SK-N-SH (cell line): ENCODE results near the gene ACSS1. TPM values are rescaled to one million over a fixed set of nuclear protein-coding genes. Genes with fewer than 3 reads are reported as not detected.

ENCODE experiments used
- CTCF ChIA-PET: fragments of 300-600, 350-600 bp; formaldehyde crosslinking; extraction: SDS; loops from one replicate; lab custom pipeline; 2021; lab: Yijun Ruan, JAX
- POLR2A ChIA-PET: fragments of 350-600 bp; sonication (Branson Sonifier 250); formaldehyde crosslinking; extraction: SDS; loops from one replicate; lab custom pipeline; 2020; ENCODE audit warnings: antibody characterized with exemption, inconsistent platforms; lab: Yijun Ruan, JAX
- DNase-seq: peaks from one replicate; pipeline ENCODE4 v3.0.0; 2012
- H2AFZ ChIP-seq: fragments of 200-600 bp; sonication (generic); 2 replicates; pipeline ENCODE4 v1.8.1; 2016; ENCODE audit warnings: antibody characterized with exemption, mild to moderate bottlenecking, low read depth
- H3F3A ChIP-seq: fragments of 200-600 bp; sonication (generic); replicated peaks from 2 replicates; pipeline ENCODE3; 2016; ENCODE audit warnings: antibody characterized with exemption, mild to moderate bottlenecking; ENCODE audit not compliant: insufficient read depth
- H3K27ac ChIP-seq, 2 experiments: fragments of 200-500 bp in 1 of 2; fragments of 200-600 bp in 1 of 2; sonication (Bioruptor generic) in 1 of 2; sonication (generic), shearing (Covaris generic) in 1 of 2; 2 replicates each; pipeline versions ENCODE4 v1.5.1 to v1.6.1; 2014 to 2016; ENCODE audit warnings: low read depth in 2 of 2, inconsistent platforms in 1 of 2, low read length in 1 of 2, mild to moderate bottlenecking in 1 of 2, mixed read lengths in 1 of 2
- H3K27me3 ChIP-seq: fragments of 200-600 bp; sonication (generic), shearing (Covaris generic); 2 replicates; pipeline ENCODE4 v1.6.1; 2016; ENCODE audit warnings: mixed run types; ENCODE audit not compliant: insufficient read depth
- H3K36me3 ChIP-seq, 2 experiments: fragments of 200-500 bp in 1 of 2; fragments of 200-600 bp in 1 of 2; sonication (Bioruptor generic) in 1 of 2; sonication (generic) in 1 of 2; replicated peaks in 1 of 2; 2 replicates each; pipeline versions ENCODE3 to v1.5.1; 2014 to 2016; ENCODE audit warnings: low read length in 1 of 2, mild to moderate bottlenecking in 1 of 2; ENCODE audit not compliant: insufficient read depth in 2 of 2, control insufficient read depth in 1 of 2
- H3K4me1 ChIP-seq, 2 experiments: fragments of 200-500 bp in 1 of 2; fragments of 200-600 bp in 1 of 2; sonication (Bioruptor generic) in 1 of 2; sonication (generic), shearing (Covaris generic) in 1 of 2; 2 replicates each; pipeline versions ENCODE4 v1.5.1 to v1.6.1; 2014 to 2016; ENCODE audit warnings: low read depth in 1 of 2, low read length in 1 of 2, mixed run types in 1 of 2; ENCODE audit not compliant: insufficient read depth in 2 of 2, control insufficient read depth in 1 of 2
- H3K4me2 ChIP-seq: fragments of 200-600 bp; sonication (generic), shearing (Covaris generic); 2 replicates; pipeline ENCODE4 v1.6.1; 2017; ENCODE audit warnings: mixed run types
- H3K4me3 ChIP-seq, 2 experiments: fragments of 200-500 bp in 1 of 2; fragments of 200-600 bp in 1 of 2; sonication (Bioruptor generic) in 1 of 2; sonication (generic), shearing (Covaris generic) in 1 of 2; 2 replicates each; pipeline versions ENCODE4 v1.5.1 to v1.8.1; 2014 to 2016; ENCODE audit warnings: low read depth in 2 of 2, inconsistent platforms in 1 of 2, low read length in 1 of 2, mild to moderate bottlenecking in 1 of 2, mixed read lengths in 1 of 2, moderate library complexity in 1 of 2
- H3K79me2 ChIP-seq: fragments of 200-600 bp; sonication (generic); 2 replicates; pipeline ENCODE4 v1.8.1; 2017; ENCODE audit warnings: mild to moderate bottlenecking; ENCODE audit not compliant: insufficient read depth
- H3K9ac ChIP-seq: fragments of 200-600 bp; sonication (generic); 2 replicates; pipeline ENCODE4 v1.6.1; 2017; ENCODE audit warnings: mixed run types
- H3K9me2 ChIP-seq: fragments of 200-600 bp; sonication (generic); 2 replicates; pipeline ENCODE4 v1.6.1; 2017; ENCODE audit warnings: mixed run types
- H3K9me3 ChIP-seq: fragments of 200-600 bp; sonication (generic); 2 replicates; pipeline ENCODE4 v1.6.1; 2017; ENCODE audit warnings: mixed run types, mild to moderate bottlenecking, moderate library complexity
- H4K20me1 ChIP-seq: fragments of 200-600 bp; sonication (generic); 2 replicates; pipeline ENCODE4 v1.6.1; 2017; ENCODE audit warnings: mild to moderate bottlenecking, mixed run types; ENCODE audit not compliant: insufficient read depth
- ELF1 ChIP-seq: IDR thresholded peaks from 2 replicates; pipeline ENCODE4 v1.4.0; 2012
- EP300 ChIP-seq, 2 experiments: IDR thresholded peaks; 2 replicates each; pipeline versions ENCODE4 v1.4.0 to v1.6.1; 2012; ENCODE audit warnings: borderline replicate concordance in 1 of 2, low read depth in 1 of 2, low read length in 1 of 2
- EZH2phosphoT487 ChIP-seq: fragments of 200-600 bp; sonication (generic); IDR thresholded peaks from 2 replicates; pipeline ENCODE4 v1.6.1; 2017; ENCODE audit warnings: low read depth, mixed run types, mild to moderate bottlenecking, antibody characterized with exemption, moderate library complexity, borderline replicate concordance
- FOXJ3 ChIP-seq: sonication (generic); formaldehyde crosslinking; IDR thresholded peaks from 2 replicates; pipeline ENCODE4 v1.5.1; 2020; ENCODE audit warnings: mild to moderate bottlenecking, missing genetic modification reagents
- FOXM1 ChIP-seq: IDR thresholded peaks from 2 replicates; pipeline ENCODE4 v1.4.0; 2012; ENCODE audit warnings: low read depth, mild to moderate bottlenecking
- JUND ChIP-seq: IDR thresholded peaks from 2 replicates; pipeline ENCODE4 v1.4.0; 2012
- MEF2A ChIP-seq: IDR thresholded peaks from 2 replicates; pipeline ENCODE4 v1.4.0; 2012; ENCODE audit warnings: low read depth, borderline replicate concordance
- RCOR1 ChIP-seq: fragments of 150-350 bp; IDR thresholded peaks from 2 replicates; pipeline ENCODE4 v1.6.1; 2017; ENCODE audit warnings: antibody characterized with exemption, low read length
- RFX5 ChIP-seq: IDR thresholded peaks from 2 replicates; pipeline ENCODE4 v1.6.1; 2012; ENCODE audit warnings: mild to moderate bottlenecking, improper control_type of control experiment, low read length
- RXRA ChIP-seq: IDR thresholded peaks from 2 replicates; pipeline ENCODE4 v1.4.0; 2012; ENCODE audit warnings: low read depth, mild to moderate bottlenecking, borderline replicate concordance
- SMC3 ChIP-seq: IDR thresholded peaks from 2 replicates; pipeline ENCODE4 v1.6.1; 2012; ENCODE audit warnings: low read depth, low read length, improper control_type of control experiment
- TAF1 ChIP-seq: IDR thresholded peaks from 2 replicates; pipeline ENCODE4 v1.6.1; 2012; ENCODE audit warnings: low read depth, mild to moderate bottlenecking, low read length, moderate library complexity, borderline replicate concordance
- TCF12 ChIP-seq: IDR thresholded peaks from 2 replicates; pipeline ENCODE4 v1.4.0; 2012
- WGBS: methylation state at CpG from one replicate; pipeline ENCODE4 v1.1.6; 2017; ENCODE audit warnings: low lambda C conversion rate; 5-methylcytosine and 5-hydroxymethylcytosine counted together
- polyA plus RNA-seq, 3 experiments: library from polyadenylated mRNA; depleted of rRNA; stranded (reverse); fragments of >200 nt; gene quantifications; 2 replicates each; pipeline ENCODE4 v1.2.3, GENCODE V29; 2012
- TF ChIP-seq, protein P1 (sequence below): fragments of 150-350 bp; IDR thresholded peaks from 2 replicates; pipeline ENCODE4 v1.6.1; 2017; ENCODE audit warnings: antibody characterized with exemption, low read length, low read depth, borderline replicate concordance
- TF ChIP-seq, protein P2 (sequence below): IDR thresholded peaks from 2 replicates; pipeline ENCODE4 v1.6.1; 2012; ENCODE audit warnings: mild to moderate bottlenecking, low read depth, low read length, moderate library complexity
- TF ChIP-seq, protein P3 (sequence below): IDR thresholded peaks from 2 replicates; pipeline ENCODE4 v1.4.0; 2012; ENCODE audit warnings: low read depth, borderline replicate concordance

ACSS1 gene
- polyA plus RNA-seq, 1 of the 3 experiments (the other 2 are of a cell fraction) = 2.0 TPM

DNA sequence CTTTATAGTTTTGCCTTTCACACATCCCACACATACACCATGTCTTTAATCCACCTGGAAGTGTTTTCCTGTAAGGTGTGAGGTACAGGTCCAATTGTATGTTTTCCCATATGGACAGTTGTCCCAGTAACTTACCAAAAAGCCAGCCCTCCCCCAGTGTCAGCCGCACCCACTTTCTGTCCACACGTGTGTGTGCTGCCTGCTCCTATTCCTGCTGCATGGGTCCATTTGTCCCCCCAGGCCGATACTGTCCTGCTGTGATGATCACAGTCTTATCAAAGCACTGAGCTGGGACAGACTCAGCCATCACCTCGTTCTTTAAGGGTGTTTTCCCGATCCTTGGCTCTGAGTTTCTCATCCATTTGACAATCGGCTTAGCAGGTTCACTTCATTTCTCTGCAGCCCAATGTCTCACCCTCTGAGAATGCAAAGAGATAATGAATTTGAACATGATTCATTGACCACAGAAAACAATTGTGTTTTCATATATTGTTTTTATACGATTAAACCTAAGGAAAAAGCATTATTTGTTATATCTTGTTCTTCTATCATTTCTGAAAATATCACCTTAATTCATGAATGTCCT is 14.4 kb upstream of the ACSS1 start:
- H3K4me1 ChIP-seq = peaks cover 0 to 3% of the 10 kb centered on the region in 2 experiments; a peak in 1 of 4 replicates
- H3K36me3 ChIP-seq = no peaks in the 10 kb centered on the region
- H3F3A ChIP-seq = no peaks in the 10 kb centered on the region
- no peaks in the 10 kb centered on the region for H3K9me2 ChIP-seq
- H3K9ac ChIP-seq = no peak overlapping the region
- H3K27ac ChIP-seq = no peak overlapping the region
- no peak for DNase-seq
- POLR2A ChIA-PET = no interaction called here
- H3K4me3 ChIP-seq = no peak overlapping the region
- peaks cover 52% of the 10 kb centered on the region for H3K27me3 ChIP-seq
- no peak for TF ChIP-seq SMC3
- TF ChIP-seq FOXM1 = no peak
- no peak for TF ChIP-seq RFX5
- no peak for TF ChIP-seq EZH2phosphoT487
- no peak for TF ChIP-seq EP300 (IDR thresholded peaks at IDR 0.05; ENCODE audit: borderline replicate concordance in 1 of 2, low read depth in 1 of 2, low read length in 1 of 2)
- no peak for TF ChIP-seq ELF1
- TF ChIP-seq RCOR1 = no peak
- TF ChIP-seq FOXJ3 (CRISPR knock-in tag) = no peak
- H3K79me2 ChIP-seq = no peaks in the 10 kb centered on the region
- no peaks in the 10 kb centered on the region for H4K20me1 ChIP-seq
- no peak overlapping the region for H2AFZ ChIP-seq
- no peaks in the 10 kb centered on the region for H3K9me3 ChIP-seq
- 15% methylated on average over 7 of the region's 7 CpGs for WGBS
- H3K4me2 ChIP-seq = no peak overlapping the region
- CTCF ChIA-PET = interaction anchor here (0.9 to 2.0 kb wide), 3 partner anchors 9 to 78 kb away, joined by 3 to 8 read pairs (median 3); no protein-coding TSS in a partner anchor

DNA sequence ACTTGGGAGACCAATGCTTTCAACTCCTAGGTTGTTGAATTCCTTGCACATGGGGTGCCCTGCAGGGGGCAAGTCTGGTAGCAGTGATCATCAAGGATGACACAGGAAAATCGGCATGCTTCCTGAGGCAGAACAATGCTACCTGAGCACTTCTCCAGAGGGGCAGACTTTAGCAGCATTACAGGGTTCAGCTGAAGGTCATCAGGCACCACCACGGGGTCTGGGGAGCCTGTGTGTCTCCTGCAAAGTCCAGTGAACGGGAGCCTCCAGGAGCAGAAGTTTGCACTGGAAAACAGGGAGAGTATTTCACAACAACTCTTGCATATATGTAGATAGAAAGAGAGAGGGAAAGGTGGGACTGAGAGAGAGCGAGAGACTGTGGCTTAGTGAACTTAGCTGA is 13.8 kb upstream of the ACSS1 start:
- no peaks in the 10 kb centered on the region for H3K9me3 ChIP-seq
- ChIA-PET CTCF (interaction anchor here (0.9 to 2.0 kb wide), 3 partner anchors 8 to 78 kb away, joined by 3 to 8 read pairs (median 3); no protein-coding TSS in a partner anchor), POLR2A (no interaction called here)
- H3K9ac ChIP-seq = no peak overlapping the region
- no peaks in the 10 kb centered on the region for H3K79me2 ChIP-seq
- no peaks in the 10 kb centered on the region for H3K9me2 ChIP-seq
- H3K4me3 ChIP-seq = no peak overlapping the region
- WGBS = 9% methylated on average over 4 of the region's 4 CpGs
- TF ChIP-seq, protein P1, sequence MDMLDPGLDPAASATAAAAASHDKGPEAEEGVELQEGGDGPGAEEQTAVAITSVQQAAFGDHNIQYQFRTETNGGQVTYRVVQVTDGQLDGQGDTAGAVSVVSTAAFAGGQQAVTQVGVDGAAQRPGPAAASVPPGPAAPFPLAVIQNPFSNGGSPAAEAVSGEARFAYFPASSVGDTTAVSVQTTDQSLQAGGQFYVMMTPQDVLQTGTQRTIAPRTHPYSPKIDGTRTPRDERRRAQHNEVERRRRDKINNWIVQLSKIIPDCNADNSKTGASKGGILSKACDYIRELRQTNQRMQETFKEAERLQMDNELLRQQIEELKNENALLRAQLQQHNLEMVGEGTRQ = no peak
- TF ChIP-seq TAF1 (no peak), EP300 (IDR thresholded peaks at IDR 0.05; ENCODE audit: borderline replicate concordance in 1 of 2, low read depth in 1 of 2, low read length in 1 of 2) (no peak), JUND (no peak), MEF2A (no peak), TCF12 (no peak), RXRA (no peak)
- TF ChIP-seq, protein P2, sequence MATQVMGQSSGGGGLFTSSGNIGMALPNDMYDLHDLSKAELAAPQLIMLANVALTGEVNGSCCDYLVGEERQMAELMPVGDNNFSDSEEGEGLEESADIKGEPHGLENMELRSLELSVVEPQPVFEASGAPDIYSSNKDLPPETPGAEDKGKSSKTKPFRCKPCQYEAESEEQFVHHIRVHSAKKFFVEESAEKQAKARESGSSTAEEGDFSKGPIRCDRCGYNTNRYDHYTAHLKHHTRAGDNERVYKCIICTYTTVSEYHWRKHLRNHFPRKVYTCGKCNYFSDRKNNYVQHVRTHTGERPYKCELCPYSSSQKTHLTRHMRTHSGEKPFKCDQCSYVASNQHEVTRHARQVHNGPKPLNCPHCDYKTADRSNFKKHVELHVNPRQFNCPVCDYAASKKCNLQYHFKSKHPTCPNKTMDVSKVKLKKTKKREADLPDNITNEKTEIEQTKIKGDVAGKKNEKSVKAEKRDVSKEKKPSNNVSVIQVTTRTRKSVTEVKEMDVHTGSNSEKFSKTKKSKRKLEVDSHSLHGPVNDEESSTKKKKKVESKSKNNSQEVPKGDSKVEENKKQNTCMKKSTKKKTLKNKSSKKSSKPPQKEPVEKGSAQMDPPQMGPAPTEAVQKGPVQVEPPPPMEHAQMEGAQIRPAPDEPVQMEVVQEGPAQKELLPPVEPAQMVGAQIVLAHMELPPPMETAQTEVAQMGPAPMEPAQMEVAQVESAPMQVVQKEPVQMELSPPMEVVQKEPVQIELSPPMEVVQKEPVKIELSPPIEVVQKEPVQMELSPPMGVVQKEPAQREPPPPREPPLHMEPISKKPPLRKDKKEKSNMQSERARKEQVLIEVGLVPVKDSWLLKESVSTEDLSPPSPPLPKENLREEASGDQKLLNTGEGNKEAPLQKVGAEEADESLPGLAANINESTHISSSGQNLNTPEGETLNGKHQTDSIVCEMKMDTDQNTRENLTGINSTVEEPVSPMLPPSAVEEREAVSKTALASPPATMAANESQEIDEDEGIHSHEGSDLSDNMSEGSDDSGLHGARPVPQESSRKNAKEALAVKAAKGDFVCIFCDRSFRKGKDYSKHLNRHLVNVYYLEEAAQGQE = no peak
- TF ChIP-seq, protein P3, sequence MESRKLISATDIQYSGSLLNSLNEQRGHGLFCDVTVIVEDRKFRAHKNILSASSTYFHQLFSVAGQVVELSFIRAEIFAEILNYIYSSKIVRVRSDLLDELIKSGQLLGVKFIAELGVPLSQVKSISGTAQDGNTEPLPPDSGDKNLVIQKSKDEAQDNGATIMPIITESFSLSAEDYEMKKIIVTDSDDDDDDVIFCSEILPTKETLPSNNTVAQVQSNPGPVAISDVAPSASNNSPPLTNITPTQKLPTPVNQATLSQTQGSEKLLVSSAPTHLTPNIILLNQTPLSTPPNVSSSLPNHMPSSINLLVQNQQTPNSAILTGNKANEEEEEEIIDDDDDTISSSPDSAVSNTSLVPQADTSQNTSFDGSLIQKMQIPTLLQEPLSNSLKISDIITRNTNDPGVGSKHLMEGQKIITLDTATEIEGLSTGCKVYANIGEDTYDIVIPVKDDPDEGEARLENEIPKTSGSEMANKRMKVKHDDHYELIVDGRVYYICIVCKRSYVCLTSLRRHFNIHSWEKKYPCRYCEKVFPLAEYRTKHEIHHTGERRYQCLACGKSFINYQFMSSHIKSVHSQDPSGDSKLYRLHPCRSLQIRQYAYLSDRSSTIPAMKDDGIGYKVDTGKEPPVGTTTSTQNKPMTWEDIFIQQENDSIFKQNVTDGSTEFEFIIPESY = no peak
- TF ChIP-seq, all 33 proteins: peak for 0
- Histone ChIP-seq H3K27me3 (peaks cover 46% of the 10 kb centered on the region), H3K27ac (no peak overlapping the region), H3K36me3 (no peaks in the 10 kb centered on the region), H3K4me2 (no peak overlapping the region), H2AFZ (no peak overlapping the region), H3F3A (no peaks in the 10 kb centered on the region), H3K4me1 (no peaks in the 10 kb centered on the region; a peak in 1 of 4 replicates), H4K20me1 (no peaks in the 10 kb centered on the region)
- no peak for DNase-seq
